GM04504 (cell line): ENCODE results near the gene ASB3.

Experiments used
- DNase-seq: peaks from one replicate; pipeline ENCODE4 v3.0.0-alpha.2; 2012; ENCODE audit warnings: low read depth

The ASB3 gene

DNA sequence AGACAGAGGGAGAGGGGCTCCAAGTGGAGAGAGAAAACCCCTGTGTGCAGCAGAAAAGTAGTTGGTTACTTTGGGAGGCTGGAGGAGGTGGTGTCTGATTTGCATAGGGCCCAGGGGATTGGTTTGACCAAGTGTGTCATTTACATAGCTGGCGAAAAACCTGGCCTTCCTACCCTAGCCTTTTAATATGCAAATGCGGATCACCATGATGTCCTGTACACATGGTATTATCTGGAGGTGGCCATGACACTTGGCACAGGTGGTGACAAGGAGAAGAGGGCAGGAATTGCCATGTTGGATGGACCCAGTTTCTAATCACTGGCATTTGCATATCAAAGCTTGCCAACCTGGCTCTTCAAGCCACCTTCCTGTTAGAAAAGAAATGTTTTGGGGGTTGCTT, 140.0 kb downstream of the ASB3 start:
- DNase-seq: no peak

DNA sequence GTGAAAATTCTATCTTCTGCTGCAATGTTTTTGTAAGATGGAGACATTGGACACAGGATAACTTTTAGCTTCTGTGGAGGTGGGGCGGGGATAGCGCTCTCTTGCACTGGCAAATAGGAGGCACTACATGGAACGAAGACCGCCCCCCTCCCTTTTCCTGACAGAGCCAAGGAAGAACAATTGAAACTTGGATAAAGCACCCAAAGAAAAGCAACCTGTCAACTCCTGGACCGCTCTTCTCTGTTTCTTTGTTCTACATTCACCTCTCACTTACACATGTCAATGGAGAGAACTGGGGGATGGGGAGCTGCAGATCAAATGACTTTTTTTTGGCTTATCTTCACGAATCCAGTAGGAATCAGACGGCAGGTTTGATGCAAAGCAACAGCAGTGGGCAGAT, 145.5 kb downstream of the ASB3 start:
- DNase-seq: no peak

DNA sequence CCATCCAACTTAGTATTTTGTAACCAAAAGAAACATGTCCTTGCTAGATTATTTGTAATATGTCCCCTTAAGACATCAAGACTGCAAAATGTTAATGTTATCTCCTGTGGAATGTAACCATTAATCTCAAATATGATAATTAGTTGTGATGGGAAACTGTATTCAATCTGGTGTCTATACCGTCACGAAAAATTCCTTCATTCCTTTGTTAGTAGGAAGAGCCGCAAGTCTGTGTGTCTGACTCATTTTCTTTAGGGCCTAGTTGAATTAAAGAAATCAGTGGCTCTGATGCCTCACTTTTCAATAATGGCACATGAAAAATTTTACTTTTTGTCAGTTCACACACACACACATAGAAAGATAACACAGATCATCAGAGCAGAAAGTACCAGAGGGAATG, 146.3 kb downstream of the ASB3 start:
- no peak for DNase-seq

DNA sequence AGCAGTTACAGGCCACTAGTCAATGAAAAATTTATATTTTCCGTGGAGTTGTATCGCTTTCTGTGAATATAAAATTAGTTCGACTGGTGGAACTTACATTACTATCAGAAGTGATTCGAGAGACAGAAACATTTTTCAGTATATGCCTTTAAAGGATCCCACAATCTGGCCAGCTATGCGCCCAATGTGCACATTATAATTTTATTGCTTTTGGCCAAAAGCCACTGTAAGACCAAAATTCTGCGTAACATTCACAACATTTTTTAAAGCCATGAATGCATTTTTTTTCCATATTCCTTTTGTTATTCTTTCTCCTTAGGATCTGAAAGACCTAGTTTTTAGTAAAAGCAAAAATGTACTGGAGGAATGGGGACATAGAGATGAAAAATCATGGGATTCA, 150.2 kb downstream of the ASB3 start:
- DNase-seq: no peak

DNA sequence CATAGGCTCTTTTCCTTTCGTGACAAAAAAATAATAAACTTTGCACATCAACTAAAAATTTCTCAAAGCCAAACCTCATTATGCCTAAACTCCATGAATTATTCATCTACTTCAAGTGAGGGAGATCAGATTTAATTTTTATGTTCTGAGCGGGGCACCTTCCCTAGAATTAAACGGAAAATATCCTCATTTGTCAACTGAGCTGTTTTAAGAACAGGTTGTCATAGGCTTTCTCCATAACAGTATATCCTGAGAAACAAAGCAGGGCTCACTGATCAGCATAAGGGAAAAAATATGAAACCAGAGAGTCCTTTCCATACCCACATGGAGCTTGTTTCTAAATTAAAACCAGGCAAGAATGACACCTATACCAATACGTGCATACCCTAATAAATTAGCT, 150.6 kb downstream of the ASB3 start:
- DNase-seq: no peak

DNA sequence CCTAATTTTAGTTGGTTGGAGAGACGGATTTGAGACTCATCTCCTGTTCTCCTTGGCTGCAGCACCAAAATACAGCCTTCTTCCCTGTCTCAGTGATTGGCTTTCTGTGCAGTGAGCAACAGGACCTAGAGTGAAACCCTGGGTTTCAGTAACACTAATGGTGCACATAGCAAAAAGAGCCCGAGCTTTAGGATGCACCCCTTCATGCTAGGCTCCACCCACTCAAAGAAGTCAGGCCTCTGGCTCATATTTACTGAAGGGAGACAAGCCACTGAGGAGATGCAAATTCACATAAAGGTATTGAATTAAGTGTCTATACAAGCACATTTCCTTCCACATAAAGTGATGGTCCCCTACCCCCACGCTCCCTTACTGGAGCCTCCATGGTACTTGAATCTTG, 151.1 kb downstream of the ASB3 start:
- no peak for DNase-seq

DNA sequence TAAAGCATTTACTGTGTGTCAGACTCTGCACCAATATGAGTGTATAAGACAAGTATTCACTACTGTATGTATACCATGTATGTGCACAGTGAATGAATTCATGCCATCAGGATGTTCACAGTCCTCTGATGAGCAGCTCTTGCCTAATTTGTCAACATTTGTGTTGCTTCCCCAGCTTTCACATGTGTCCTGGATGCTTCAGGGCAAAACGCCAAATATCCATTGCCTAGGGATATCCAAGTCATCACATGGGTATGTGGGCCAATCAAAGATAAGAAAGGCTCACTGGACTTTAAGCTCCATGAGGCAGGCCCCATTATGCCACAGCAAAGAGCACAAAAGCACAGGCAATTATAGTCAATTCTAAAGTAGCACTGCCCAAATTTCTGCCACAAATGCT, 153.3 kb downstream of the ASB3 start:
- DNase-seq: peak; percentile 11

DNA sequence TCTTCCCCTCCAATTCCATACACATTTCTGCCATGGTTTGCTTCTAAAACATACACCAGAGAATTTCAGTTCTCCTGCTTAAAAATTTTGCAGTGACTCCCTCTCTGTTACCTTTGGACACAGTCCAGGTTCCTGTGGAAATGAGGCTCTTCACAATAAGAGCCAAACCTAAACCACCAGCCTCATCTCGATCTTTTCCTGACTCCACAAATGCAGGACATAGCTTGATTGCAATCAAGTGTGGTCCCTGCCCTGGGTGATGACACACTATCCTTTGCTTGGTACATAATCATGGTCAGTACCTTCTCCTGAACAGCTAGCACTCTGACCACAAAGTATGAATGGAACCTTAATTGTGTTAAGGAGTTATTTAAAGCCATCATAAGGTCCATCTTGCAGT, 154.0 kb downstream of the ASB3 start:
- DNase-seq: peak; percentile 6

DNA sequence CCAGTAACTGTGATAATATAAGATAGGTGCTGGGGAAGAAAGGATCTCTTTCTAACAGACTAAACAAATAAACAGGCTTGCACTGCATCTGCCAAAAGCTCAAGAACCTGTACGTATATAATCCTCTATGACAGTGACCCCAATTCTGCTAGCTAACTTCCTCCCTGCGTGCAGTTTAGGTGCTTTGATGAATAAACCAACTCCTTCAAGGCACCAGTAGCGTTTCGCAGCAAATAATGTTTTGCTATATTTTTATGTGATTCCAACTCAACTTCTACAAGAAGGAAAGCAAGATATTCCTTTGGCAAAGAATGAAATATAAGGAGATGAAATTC, 154.7 kb downstream of the ASB3 start:
- no peak for DNase-seq

DNA sequence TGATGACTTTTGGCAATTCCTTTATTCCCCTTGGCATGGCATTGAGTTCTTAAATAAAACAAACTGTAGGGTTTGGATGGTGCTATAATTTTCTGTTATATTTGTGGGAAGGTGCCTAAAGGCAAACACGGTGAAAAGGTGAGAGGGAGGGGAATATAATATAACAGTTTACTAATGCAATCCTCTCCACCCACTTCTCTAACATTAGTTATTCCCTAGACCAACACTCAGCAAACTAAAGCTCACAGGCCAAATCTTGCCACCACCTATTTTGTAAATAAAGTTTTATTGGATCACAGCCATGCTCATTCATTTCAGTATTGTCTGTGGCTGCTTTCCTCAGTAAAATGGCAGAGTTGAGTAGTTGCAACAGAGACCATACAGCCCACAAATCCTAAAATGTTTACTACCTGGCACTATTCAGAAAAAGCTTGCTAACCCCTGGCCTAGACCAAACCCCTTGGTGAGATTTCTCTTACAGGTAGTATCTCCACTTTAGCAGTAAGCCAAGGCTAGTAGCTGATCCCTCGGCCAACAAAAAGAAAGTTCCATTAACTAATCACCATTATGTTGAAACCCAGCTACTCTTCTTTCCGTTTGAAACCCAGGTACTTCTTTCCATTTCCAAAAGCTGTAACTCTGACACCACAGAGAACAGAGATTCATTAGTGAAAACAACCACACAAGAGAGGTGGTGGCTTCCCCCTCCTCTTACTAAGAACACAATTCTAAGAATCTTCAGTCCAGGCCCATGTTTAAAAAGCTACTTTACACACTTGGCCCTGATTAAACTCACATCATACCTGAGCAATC, 155.2 kb downstream of the ASB3 start:
- no peak for DNase-seq

DNA sequence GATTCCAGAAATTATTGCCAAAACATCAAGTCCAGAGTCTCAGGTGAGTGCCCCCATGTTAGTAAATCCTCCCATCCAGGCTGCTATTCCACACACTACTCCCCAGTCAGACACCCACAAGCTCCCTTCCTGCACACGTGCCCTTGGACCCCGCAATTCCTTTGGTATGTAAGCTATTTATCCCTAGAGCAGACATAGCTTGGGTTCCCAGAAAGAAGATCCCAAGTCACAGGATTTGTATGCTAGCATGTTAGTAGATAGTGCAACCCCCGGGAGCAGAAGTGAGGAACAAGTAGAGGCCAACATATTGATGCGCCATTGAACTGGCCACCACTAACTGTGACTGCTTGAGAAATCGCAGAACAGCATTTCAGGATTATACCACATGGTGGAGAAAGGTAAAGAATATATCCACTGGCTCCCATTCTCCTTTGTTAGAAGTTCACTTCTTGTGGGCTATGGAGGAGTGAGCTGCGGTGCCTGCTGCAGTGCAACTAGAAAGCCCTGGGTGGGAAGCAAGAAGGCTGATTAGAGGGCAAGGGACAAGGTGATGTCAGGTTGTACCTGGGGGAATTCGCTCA, 156.6 kb downstream of the ASB3 start:
- no peak for DNase-seq

DNA sequence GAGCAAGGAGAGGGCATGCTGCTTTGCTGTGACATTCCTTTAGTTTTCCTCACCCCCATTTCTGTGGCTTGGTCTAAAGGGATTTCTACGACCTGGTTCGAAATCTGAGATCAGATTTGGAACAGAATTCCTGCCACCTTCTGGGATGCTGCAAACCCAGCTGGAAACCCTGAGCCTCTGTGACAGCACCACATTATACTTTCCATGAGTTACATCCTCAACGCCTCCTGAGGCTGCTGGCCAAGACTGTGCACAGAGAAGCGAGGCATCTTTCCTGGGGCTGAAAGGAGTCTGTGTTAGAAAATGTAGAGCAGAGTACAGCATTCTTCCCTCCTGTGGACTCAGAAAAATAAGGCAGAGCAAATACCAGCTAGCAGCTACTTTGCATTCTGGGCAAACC, 157.3 kb downstream of the ASB3 start:
- no peak for DNase-seq

DNA sequence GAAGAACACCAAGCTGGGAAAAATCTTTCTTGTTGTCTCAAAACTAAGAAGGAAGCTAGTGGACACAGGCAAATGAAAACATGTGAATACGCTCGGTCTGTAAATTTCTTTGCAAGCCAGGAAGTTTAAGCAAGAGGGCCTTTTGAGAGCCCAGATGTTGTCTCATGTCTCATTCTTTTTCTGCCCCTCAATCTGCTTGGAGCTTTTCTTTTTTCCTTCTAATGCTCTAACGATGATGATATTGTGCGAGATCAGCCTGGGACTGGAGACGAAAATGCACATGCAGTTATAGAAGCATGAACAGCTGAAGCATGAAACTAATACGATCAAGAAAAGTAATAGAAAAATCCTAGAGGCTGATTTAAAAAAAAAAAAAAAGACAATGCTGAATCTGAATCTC, 157.8 kb downstream of the ASB3 start:
- DNase-seq: no peak

DNA sequence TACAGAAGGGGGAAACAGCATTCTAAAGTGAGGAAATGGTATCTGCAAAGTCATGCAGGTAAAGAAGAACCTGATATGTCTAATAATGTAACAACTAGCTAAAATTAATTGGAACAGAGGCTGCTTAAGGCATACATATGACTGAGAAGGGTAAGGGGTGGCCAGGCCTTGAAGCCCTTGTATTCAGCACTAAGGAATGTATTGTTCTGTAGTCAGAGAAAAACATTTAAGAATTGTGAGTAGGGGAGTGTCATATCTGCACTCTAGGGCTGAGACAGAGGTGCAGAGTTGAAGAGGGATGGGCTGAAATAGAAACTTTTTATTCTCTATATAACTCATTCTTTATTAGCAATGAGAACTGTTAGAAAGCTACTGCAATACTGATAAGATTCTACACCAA, 164.6 kb downstream of the ASB3 start:
- DNase-seq: no peak

DNA sequence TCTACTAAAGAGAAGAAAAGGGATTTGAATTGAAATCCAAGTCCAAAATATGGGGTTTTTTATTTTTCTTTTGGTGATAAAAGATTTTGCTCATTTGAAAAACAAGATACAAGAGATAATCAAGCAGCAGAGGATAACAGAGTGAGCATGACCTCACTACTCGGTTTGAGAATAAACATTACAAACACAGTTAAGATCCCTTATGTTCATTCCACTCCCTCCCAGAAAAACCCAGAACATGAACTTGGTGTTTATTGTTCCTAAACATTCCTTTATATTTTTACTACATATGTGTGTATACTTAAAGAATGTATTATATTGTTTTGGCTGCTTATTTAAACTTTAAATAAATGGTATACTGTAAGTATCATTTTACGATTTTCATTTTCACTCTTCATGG, 165.8 kb downstream of the ASB3 start:
- no peak for DNase-seq
